Colon (tissue), 2 donors: ENCODE data around the gene DCHS1.

Experiments
- FAIRE-seq: peaks from 2 replicates; lab custom pipeline; 2012; peaks lifted over from hg19 to GRCh38; lab: Jason Lieb, UNC
- donor health status: control.
- donor health status: control.

The DCHS1 gene

DNA sequence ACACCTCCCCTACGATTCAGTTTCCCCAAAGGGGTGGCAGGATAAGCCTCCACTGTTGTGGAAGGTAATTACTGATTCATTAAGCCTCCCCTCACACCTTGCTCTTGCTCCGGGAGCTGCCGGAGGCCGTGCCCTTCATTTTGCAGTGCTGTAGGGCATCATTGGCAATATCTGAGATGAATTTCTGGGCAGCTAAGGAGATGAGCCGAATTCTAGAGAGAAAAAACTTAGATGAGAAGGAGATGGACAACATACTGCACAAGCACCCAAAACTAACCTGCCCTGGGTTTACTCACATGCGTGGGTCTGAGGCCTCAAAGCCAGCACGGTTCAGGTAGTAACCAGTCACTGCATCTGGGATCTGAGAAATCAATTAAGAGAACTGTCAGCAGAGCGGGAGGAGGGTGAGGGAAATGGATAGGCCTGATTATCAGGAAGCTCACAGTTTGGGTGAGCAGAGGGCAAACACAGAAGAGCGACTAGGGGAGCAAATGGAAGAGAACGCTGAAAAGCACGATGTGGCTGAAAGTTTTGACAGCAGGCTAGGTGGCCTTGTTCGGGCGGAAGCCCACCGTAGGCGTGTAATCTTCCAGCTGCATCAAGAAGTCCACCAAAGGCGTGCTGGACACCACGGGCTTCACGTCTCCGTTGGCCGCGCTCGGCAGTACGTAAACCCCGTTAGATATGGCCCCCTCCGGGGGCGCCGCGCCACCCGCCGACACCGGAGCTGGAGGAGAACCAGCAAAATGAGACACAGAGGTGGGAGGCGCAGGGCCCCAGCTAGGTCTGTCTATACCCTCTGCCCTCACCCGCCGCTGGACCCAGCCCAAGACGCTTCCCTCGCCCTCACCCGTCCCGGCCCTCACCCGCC lies 44.3 kb downstream of the DCHS1 start:
- FAIRE-seq, result no peak

DNA sequence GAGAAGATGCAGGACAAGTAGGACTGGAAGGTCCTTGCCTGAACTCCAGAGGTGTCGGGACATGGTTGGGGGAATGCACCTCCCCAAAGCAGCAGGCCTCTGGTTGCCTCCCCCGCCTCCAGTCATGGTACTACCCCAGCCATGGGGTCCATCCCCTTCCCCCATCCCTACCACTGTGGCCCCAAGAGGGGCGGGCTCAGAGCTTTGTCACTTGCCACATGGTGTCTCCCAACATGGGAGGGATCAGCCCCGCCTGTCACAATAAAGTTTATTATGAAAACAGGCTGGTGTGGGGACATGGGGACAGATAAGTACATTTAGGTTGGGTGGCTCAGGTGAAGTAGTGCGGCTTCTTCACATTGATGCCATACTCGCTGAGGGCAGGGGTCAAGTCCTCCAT lies 45.0 kb downstream of the DCHS1 start:
- FAIRE-seq, result no peak

DNA sequence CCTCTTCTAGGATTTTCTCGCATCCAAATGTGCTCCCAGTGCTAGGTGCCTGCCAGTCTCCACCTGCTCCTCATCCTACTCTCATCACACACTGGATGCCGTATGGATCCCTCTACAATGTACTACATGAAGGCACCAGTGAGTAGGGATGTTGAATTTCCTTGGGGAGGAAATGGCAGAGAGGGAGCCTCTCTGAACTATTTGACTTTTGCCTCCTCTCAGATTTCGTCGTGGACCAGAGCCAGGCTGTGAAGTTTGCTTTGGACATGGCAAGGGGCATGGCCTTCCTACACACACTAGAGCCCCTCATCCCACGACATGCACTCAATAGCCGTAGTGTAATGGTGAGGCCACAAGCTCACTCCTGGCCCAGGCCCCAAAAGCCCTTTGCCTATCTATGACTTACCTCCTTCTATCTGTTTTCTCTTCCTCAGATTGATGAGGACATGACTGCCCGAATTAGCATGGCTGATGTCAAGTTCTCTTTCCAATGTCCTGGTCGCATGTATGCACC lies 46.0 kb downstream of the DCHS1 start:
- FAIRE-seq, result no peak

DNA sequence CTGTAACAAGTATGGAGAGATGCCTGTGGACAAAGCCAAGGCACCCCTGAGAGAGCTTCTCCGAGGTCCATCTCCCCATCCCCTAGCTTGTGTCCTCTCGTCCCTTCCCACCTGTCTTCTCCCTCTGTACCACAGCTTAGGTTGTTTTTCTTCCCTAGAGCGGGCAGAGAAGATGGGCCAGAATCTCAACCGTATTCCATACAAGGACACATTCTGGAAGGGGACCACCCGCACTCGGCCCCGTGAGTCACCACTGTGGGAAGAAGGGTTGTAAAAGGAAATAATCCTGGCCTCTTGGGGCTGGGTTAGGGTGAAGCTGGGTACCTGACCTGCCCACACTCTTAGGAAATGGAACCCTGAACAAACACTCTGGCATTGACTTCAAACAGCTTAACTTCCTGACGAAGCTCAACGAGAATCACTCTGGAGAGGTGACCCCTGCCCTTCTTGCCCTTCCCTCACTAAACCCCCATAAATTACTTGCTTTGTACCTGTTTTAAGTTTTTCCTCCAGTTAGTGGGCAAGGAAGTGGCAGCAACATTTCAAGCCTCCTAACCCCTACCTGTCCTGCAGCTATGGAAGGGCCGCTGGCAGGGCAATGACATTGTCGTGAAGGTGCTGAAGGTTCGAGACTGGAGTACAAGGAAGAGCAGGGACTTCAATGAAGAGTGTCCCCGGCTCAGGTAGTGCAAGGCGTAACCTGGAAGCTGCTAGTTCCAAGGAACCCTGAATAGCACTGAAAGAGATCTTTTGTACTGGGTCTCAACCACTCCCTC lies 46.7 kb downstream of the DCHS1 start:
- FAIRE-seq, result no peak

DNA sequence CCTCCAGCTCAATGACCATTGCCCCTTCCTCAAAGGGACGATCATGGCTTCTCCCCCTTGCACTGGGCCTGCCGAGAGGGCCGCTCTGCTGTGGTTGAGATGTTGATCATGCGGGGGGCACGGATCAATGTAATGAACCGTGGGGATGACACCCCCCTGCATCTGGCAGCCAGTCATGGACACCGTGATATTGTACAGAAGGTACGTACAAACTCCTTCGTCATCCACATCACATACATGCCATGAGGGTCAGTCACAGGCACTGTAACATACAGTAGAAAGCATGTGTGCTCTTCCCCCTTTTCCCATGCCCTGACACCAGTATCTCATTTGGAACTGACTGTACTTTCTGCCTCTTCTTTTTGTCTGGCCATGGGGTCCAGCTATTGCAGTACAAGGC lies 47.6 kb downstream of the DCHS1 start:
- FAIRE-seq, result no peak

DNA sequence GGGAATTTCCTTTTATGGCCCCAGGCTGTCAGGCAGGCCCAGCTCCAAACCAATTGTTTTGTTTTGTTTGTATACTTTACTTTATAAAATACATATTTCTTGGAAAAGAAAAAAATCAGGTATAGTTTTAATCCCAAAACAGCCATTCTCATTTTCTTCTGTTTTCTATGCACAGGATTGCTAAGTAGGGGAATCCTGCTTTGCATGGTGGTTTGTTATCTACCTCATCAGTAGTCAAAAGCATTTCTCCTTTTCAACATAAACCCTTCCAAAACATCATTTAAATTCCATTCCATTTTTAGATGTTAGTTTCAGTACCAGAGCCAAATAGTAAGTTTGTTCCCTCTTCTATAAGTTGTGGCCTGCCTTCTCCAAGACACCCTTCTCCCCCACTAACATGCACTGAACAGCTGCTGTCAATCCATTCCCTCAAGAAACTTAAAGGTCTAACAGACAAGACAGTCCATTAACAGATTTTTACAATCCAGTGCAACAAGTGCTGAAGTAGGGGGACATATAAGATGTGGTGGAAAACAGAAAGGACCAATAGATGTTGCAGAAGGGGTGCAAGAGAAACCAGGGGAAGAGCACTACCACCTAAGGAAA lies 48.3 kb downstream of the DCHS1 start:
- FAIRE-seq, result no peak

DNA sequence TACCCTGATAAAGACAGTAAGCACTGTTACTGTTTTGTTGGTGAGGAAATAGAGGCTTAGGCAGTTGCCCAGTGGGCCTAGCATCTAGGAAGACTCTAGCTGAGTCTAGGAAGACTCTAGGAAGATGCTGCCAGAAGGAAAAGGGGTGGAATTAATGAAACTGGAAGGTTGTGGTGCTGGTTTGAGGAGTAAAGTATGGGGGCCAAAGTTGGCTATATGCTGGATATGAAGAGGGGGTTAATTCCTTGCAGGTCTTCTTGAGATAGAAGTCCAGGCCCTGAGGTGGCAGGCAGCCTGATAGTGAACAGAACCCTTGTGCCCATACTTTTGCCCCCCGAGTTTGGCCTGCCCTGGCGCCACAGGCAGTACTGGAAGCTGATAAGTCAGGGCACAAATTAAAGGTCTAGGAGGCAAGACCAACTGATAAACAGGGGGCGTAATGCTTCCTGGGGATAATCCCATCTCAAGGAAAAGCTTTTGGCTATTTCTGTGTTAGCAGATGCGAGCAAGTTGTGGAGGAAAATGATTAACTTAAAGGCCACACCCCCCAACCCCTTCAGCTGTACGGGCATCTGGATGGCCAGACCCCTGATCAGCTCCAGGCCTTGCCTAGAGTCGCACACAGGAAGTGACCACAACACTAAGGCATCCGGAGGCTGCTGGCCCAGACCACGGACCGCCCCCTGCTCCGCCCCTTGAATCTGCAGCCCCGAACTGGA lies 49.0 kb downstream of the DCHS1 start:
- no peak for FAIRE-seq

DNA sequence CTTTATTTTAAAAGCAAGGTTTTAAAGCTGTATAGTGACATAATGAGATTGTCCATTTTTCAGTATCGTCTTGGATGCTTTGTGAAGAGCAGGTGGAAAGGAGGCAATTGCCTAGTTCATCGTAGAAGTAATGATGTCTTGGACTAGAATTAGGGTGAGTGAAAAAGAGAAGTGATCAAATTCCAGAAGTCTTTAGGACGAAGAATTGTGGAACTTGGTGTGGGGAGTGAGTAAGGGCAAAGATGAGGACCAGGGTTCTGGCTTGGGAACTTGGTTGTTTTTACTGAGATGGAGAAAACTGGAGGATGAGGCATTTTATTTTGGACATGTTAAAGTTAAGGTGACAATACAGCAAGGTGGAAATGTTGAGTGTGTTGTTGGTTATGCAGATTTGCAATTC lies 50.8 kb downstream of the DCHS1 start:
- FAIRE-seq, result no peak

DNA sequence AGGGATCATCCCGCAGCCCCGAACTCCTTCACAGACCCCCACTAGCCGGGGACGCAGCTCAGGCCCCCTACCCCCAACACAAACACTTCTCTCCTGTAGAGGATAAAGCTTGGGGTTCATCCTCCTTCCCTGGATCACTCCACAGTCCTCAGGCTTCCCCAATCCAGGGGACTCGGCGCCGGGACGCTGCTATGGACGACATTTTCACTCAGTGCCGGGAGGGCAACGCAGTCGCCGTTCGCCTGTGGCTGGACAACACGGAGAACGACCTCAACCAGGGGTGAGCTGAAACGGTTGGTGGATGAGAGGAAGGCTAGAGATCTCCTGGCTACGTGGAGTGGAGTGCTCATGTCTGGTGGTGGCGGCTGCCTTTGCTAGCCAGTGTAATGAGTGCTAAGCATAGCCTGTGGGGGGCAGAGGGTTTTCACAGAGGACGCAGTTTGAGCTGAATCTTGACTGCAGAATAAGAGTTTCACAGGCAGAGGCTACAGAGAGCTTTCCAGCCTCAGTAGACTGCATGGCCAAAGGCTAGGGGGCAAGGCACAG lies 51.5 kb downstream of the DCHS1 start:
- FAIRE-seq, result no peak

DNA sequence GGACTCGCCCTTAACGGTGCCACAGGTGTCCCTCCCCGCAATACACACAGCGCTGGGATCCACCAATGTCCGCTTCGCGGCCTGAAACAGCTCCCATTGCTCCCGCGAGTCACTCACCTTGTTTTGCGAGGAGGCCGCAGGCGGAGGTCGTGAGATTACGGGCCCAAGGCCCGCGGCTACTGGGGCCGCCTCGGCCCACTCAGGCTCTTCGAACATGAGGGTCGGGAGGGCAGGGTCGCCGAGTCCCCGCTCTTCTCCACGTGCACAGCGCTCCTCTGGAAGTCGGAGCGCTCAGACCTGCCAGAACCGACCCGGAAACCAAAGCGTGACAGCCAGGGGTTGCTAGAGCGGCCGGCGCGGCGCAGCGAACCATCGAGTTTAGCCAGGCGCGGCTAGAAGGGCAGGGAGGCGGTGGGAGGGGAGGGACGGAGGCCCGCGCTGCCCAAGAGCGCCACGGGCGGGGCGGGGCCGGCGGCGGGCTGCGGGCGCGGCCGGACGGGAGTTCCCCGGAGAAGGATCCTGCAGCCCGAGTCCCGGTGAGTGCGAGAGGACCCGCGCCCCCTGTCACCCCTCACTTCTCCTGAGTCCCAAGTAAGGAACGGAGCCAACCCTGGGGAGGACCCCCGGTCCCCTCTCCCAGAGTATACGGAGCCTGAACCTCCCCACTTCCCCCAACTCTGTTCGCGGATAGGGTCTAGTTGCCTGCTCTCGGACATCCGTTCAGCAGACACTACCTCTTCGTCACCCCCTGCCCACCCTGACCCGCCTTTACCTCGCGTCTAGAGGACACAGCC lies 52.1 kb downstream of the DCHS1 start, which contains the start of the genes ILK and RRP8:
ILK (plus strand) TSS at position 488 of the 794 bp plus-strand sequence. CDS start 498 bp downstream, outside the sequence.
RRP8 (minus strand) TSS at position 330 of the 794 bp plus-strand sequence; CDS start at position 216, 114 bp downstream.
- FAIRE-seq, result no peak

DNA sequence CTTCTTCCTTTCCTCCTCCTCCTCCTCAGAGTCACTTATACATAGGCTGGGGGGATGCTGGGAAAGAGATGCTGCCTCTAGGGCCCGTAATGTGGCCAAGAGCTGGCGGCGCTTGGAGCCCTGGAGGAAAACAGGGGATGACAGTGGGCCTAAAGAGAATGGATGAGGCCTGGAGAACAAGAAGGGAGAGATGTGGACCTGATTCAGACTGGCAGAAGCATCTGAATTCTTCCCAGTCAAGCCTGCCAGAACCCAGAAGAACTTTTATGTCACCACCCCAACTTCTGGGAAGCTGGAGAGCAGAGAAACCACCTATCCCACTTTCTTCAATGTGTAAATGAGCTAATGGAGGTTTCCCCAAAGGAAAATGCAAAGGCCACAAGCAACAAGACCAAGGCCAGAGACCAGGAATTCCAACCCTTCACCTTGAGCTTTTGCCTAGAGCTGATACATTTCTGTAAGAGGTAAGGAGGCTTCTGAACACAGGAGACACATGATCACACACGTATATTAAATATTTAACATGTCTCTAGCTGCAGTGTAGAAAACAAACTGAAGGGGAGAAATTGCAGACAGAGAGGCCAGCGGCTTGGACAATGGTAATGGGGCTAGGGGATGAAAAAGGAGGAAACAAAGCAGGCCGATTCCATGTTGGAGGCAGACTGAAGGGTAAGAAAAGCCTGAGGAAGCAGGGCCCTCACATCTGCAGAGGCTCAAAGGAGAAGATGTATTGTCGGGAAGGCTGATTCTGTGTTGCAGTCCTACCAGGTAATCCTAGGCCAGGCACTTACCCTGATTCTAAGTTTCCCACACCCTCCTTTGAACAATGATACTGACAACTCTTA lies 53.3 kb downstream of the DCHS1 start:
- no peak for FAIRE-seq

DNA sequence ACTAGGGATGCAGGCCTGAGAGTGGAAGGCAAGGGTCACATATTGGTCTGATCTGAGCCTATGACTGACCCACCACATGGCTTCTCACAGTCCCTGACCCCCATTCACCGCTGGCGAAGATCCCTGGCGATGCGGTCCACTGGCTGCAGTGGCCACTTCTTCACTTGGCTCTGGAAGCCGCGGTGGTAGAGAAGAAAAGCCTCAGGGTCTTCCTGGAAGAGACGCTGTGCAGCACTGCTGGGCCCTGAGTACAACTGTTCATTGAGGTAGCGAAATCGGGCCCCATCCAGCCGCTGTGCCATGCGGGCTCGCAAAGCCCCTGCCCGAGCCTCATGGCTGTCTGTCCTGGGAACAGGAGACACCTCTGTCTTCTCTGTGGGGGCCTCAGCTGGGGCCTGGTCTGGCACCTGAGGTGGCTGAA lies 54.6 kb downstream of the DCHS1 start:
- FAIRE-seq, result no peak

DNA sequence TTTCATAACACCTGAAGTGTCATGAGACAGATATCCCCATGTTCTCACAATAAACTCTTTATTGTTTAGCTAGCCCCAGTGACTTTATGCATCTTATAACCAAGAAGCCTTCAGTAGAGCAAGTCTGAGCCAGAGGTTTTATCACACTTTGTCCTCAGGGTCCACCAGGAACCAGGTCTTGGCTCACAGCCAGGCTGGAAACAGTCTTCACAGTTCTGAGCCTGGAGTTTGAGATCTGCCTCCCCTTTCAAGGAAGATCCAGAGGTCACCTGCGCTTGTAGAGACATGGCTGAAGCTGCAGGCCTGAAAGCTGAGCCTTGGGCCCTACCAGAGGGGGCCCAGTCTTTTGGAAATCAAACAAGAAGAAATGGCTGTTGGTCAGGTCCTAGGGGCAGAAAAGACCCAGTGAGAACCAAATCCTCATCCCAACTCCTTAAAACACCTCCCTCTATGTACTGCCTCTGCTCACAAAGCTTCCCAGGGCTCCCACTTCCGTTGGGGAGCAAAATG lies 55.7 kb downstream of the DCHS1 start:
- FAIRE-seq, result no peak

DNA sequence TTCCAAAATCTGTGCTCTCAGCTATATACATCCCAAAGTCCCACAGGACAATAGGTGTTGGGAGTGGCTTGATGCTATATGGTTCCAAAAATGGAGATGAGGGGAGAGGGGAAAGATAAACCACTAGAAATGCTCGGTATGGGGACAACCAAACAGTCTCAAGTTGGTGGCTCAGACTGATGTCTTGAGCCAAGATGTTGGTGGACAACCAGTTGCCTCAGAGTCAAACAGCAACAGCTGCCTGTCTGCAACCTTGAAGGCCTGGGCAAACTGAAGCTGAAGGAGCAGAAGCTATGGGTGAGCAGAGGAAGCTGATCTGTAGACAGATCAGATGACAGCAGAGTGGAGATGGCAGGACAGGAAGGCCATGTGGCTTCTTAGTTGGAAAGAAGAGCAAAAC lies 56.2 kb downstream of the DCHS1 start:
- FAIRE-seq, result no peak

DNA sequence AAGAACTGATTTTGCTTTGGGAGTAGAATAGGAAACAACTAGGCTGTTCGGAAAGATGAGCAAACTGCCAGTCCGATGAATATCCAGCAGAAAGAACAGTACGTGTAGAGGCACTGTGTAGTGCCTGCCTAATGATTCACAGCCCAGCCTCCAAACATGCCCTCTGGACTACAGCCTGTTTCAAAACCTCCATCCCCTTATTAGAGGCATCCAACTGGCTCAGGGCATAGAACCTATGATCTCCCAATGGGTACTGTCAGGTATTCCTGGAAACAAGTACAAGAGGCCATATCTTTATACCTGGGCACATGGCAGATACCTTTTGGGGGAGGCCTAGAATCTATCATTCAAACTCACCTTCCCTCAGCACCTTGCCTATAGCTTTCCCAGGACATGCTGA lies 57.1 kb downstream of the DCHS1 start:
- no peak for FAIRE-seq

DNA sequence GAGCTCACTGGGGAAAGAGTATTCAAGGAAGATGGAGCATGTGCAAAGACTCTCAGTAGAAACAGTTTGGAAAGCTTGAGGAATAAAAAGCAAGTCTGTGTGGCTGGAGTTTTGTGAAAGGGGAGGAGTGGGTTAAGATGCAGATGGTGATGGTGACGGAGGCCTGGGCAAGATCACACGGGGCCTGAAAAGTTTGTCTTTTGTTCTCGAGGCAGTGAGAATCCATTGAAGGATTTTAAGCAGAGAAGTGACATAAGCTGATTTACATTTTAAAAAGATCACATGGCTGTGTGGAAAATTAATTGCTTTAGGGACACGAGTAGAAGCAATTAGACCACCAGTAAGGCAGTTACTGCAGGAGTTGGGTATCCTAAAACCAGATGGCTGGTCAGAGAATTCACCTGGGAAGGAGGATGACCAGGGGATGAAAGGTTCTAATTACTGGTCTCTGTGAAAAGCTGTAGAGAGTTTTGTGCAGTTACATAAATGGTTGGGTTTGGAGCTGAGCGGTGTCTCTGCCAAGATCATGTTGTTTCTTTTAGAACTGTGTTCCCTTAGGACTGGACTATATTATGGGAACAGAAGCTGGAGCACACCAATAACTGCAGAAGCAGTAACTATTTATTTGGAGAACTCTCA lies 59.3 kb downstream of the DCHS1 start:
- no peak for FAIRE-seq

DNA sequence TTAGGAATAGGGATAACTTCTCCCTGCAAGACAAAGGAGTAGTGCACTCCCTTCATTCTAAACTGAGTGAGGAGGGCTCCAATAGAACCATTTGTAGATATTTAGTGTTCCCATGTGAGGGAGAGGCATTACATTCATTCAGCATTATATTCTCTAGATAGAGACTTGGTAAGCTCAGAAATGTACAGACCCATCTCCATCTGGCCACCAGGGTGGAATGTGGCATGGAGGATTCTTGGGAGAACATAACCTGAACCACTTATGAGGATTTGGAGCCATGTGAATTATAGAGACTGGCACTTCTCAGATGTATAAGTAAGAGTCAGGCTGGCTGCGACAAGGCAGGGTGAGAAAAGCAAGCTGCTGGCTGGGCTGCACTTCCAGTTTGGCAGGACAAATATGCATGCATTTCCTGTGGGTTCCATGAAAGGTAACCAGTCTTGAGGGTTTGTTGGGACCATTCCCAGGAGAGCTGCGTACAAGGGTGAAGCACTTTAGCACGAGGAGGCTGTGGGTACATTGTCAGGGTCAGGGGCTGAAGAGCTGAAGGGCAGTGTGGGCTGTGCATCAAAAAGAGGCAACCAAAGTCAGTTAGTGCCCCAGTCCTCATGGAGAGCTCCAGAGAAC lies 61.4 kb downstream of the DCHS1 start:
- no peak for FAIRE-seq

DNA sequence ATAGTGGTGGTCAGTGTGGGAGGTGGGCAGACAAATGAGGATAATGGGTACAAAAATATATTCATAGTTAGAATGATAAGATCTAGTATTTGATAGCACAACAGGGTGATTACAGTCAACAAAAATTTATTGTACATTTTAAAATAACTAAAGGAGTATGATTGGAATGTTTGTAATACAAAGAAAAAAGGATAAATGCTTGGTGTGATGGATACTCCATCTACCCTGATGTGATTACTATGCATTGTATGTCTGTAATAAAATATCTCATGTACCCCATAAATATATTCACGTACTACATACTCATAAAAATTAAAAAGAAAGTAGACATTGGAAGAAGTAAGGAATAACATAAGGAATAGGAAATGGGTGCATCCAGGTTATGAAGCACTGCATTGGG lies 67.6 kb downstream of the DCHS1 start:
- FAIRE-seq, result no peak
